ENCODE measurements around the gene IGLON5. TPM values are rescaled to one million over a fixed set of nuclear protein-coding genes. Genes with fewer than 3 reads are reported as not detected.

IGLON5 gene
- total RNA-seq, 4 donors from 2014 or later: not detected

- Histone ChIP-seq H3K27ac (no peak overlapping the region), H3K4me1 (no peaks in the 10 kb centered on the region), H3K27me3 (peaks cover 91% of the 10 kb centered on the region), H3K36me3 (no peaks in the 10 kb centered on the region), H3K9me3 (peaks cover 0 to 15% (median 0%) of the 10 kb centered on the region in 3 donors), H3K4me3 (no peak overlapping the region)
- 25 to 30% methylated on average over 4 of the region's 15 CpGs for WGBS, 2 donors (ENCODE audit: low coverage in 1 of 2)
- no peak for ATAC-seq
- TF ChIP-seq CTCF (IDR thresholded peaks at IDR 0.05) (no peak), EP300 (IDR thresholded peaks at IDR 0.05) (no peak), POLR2A (IDR thresholded peaks at IDR 0.05) (no peak), POLR2AphosphoS5 (IDR thresholded peaks at IDR 0.05) (no peak)
Measured at GRCh38 chr19:51295382-51296126, 15.9 kb upstream of the IGLON5 start.

GRCh38 chr19:51296336-51297093, 14.9 kb upstream of the IGLON5 start:
- Histone ChIP-seq H3K36me3 (no peaks in the 10 kb centered on the region), H3K9me3 (peaks cover 0 to 5% (median 0%) of the 10 kb centered on the region in 3 donors), H3K27me3 (peaks cover 85% of the 10 kb centered on the region), H3K27ac (no peak overlapping the region), H3K4me1 (no peaks in the 10 kb centered on the region), H3K4me3 (no peak overlapping the region)
- ATAC-seq: no peak
- WGBS, 2 donors (ENCODE audit: low coverage in 1 of 2): 66% methylated on average over 7 of the region's 9 CpGs; no CpG with 5 or more reads in 1 of the 2 donors
- TF ChIP-seq POLR2A (IDR thresholded peaks at IDR 0.05) (no peak), POLR2AphosphoS5 (IDR thresholded peaks at IDR 0.05) (no peak), EP300 (IDR thresholded peaks at IDR 0.05) (no peak), CTCF (IDR thresholded peaks at IDR 0.05) (no peak)

GRCh38 chr19:51297406-51297805, 14.0 kb upstream of the IGLON5 start:
- Histone ChIP-seq H3K27ac (no peak overlapping the region), H3K4me1 (no peaks in the 10 kb centered on the region), H3K9me3 (peaks cover 0 to 8% (median 0%) of the 10 kb centered on the region in 3 donors), H3K4me3 (no peak overlapping the region), H3K36me3 (no peaks in the 10 kb centered on the region), H3K27me3 (peaks cover 86% of the 10 kb centered on the region)
- no peak for ATAC-seq
- TF ChIP-seq CTCF (IDR thresholded peaks at IDR 0.05): no peak
- TF ChIP-seq EP300 (IDR thresholded peaks at IDR 0.05): no peak
- TF ChIP-seq POLR2A (IDR thresholded peaks at IDR 0.05): no peak
- 53 to 54% methylated on average over 4 to 5 of the region's 5 CpGs for WGBS, 2 donors (ENCODE audit: low coverage in 1 of 2)

- Histone ChIP-seq H3K4me3 (no peak overlapping the region), H3K36me3 (no peaks in the 10 kb centered on the region), H3K27me3 (peaks cover 73% of the 10 kb centered on the region), H3K9me3 (peaks cover 0 to 42% (median 0%) of the 10 kb centered on the region in 3 donors), H3K27ac (no peak overlapping the region), H3K4me1 (no peaks in the 10 kb centered on the region)
- TF ChIP-seq EP300 (IDR thresholded peaks at IDR 0.05): no peak
- TF ChIP-seq POLR2AphosphoS5 (IDR thresholded peaks at IDR 0.05): no peak
- TF ChIP-seq POLR2A (IDR thresholded peaks at IDR 0.05): no peak
- no peak for TF ChIP-seq CTCF (IDR thresholded peaks at IDR 0.05)
- no peak for ATAC-seq
- WGBS, 2 donors (ENCODE audit: low coverage in 1 of 2): 77 to 83% methylated on average over 4 to 6 of the region's 7 CpGs
Measured at GRCh38 chr19:51301266-51301665, 10.2 kb upstream of the IGLON5 start.

Data from gastroesophageal sphincter (tissue), 4 donors.